ENCODE results near the gene APBB1IP.
"Not testable (repeated sequence)": the region's sequence is repeated elsewhere in the genome, so short reads cannot be mapped to it uniquely, and the experiment has no call there.

The APBB1IP gene

DNA sequence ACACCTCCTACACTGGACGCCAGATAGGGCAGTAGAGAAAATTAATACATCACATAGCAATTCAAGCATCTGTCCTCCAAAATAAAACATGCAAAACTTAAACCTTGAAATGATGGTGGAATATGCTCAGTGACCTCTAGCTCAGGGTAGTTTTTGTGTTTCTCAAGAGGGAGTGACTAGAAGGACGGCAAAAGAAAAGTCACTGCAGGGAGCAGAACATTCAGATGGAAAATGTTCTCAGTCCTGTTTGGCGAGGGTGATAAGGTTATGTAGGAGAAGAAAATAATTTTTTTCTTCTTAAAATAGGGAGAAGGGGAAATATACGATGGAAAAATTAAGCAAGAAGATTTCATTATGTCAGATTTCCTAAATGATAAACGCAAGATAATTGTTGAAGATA is 50.9 kb downstream of the APBB1IP start:
- POLR2A ChIA-PET (ENCODE audit: low non-redundant PET), result no interaction called here
- DNase-seq (ENCODE audit: low spot score), result no peak
- CTCF ChIA-PET, result no interaction called here
- no peak overlapping the region for H3K27ac ChIP-seq
- TF ChIP-seq, protein P1, sequence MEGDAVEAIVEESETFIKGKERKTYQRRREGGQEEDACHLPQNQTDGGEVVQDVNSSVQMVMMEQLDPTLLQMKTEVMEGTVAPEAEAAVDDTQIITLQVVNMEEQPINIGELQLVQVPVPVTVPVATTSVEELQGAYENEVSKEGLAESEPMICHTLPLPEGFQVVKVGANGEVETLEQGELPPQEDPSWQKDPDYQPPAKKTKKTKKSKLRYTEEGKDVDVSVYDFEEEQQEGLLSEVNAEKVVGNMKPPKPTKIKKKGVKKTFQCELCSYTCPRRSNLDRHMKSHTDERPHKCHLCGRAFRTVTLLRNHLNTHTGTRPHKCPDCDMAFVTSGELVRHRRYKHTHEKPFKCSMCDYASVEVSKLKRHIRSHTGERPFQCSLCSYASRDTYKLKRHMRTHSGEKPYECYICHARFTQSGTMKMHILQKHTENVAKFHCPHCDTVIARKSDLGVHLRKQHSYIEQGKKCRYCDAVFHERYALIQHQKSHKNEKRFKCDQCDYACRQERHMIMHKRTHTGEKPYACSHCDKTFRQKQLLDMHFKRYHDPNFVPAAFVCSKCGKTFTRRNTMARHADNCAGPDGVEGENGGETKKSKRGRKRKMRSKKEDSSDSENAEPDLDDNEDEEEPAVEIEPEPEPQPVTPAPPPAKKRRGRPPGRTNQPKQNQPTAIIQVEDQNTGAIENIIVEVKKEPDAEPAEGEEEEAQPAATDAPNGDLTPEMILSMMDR (conservative IDR thresholded peaks at IDR 0.05; ENCODE audit: low read depth), result no peak

DNA sequence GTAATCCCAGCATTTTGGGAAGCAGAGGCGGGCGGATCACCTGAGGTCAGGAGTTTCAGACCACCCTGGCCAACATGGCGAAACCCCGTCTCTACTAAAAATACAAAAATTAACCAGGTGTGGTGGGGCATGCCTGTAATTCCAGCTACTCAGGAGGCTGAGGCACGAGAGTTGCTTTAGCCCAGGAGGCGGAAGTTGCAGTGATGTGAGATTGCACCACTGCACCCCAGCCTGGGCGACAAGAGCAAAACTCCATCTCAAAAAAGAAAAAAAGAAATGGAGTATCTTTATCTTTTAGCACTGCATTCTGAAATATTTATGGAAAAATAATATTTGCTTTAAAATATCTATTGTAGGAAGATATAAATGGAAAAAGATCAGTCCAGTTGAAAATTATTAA is 52.2 kb downstream of the APBB1IP start:
- CTCF ChIA-PET; POLR2A ChIA-PET (ENCODE audit: low non-redundant PET); H3K27ac ChIP-seq; DNase-seq (ENCODE audit: low spot score): not testable (repeated sequence)

DNA sequence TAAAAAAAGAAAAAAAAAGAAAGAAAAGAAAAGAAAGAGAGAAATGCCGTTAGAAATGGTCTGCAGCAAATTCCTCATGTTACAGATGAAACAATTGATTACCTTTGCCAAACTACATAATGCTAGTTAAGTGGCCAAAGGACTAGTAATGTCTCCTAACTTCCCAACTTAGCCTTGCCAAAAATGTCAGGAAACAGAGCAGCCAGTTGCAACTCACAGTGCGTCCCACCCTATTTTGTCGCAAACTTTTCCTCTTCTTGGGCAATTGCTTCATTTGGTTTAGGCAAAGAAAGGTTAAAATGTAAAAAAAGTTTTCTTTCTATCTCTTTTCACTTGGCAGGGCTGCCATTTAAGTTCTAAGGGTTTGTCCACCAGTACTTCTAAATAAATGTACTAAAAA is 53.1 kb downstream of the APBB1IP start:
- ChIA-PET POLR2A (ENCODE audit: low non-redundant PET) (no interaction called here), CTCF (no interaction called here)
- DNase-seq (ENCODE audit: low spot score), result no peak
- H3K27ac ChIP-seq, result peak overlapping the region; percentile 75
- TF ChIP-seq, protein P1 (conservative IDR thresholded peaks at IDR 0.05; ENCODE audit: low read depth), result no peak

DNA sequence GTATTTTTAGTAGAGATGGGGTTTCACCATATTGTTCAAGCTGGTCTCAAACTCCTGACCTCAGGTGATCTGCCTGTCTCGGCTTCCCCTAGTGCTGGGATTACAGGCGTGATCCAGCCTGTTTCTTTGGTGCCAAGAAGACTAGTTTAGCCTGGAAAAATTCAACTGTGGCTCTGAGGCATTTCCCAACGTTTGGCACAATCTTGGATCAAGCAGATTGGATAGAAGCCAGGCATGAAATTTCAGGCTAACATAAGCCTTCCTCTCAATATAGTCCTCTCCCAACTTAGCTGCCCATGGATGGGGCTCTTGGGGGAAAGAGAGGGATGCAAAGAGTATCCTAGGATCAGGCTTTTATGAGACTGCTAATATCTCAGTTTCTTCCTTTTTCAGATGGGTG is 53.8 kb downstream of the APBB1IP start:
- TF ChIP-seq, protein P1 (conservative IDR thresholded peaks at IDR 0.05; ENCODE audit: low read depth), result no peak
- DNase-seq (ENCODE audit: low spot score), result no peak
- H3K27ac ChIP-seq, result peak overlapping the region; percentile 75
- CTCF ChIA-PET, result no interaction called here
- POLR2A ChIA-PET (ENCODE audit: low non-redundant PET), result no interaction called here

DNA sequence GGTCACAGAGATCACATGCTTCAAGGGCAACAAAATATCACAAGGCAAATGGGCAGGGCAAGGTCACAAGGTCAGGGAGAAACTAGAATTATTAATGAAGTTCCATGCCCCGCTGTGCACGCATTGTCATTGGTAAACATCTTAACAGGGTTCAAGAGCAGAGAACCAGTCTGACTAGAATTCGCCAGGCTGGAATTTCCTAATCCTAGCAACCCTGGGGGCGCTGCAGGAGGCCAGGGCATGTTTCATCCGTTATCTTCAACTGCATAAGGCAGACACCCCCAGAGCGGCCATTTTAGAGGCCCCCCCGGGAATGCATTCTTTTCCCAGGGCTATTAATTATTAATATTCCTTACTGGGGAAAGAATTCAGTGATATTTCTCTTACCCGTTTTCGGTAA is 54.6 kb downstream of the APBB1IP start:
- H3K27ac ChIP-seq; POLR2A ChIA-PET (ENCODE audit: low non-redundant PET); DNase-seq (ENCODE audit: low spot score): not testable (repeated sequence)
- CTCF ChIA-PET, result interaction anchor here (0.6 kb wide), 1 partner anchor 22 kb away, joined by 4 read pairs; no protein-coding TSS in a partner anchor

DNA sequence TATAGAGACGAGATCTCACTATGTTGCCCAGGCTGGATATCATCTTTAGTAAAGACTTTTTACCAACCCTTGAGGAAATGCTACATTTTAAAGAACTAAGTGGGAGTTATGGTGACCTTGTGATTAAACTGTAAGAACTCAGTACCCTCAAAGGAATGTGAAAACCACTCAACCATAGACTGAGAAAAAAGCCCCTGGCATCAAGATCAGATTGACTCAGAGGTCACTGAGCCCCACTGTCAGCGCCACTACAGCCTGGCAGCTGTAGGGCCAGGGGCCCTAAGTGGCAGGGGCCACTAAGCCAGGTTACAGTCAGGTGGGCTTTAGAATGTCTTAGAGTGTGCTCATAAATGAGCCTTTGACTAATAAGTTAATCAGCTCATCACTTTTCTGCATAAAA is 55.9 kb downstream of the APBB1IP start:
- POLR2A ChIA-PET (ENCODE audit: low non-redundant PET), result no interaction called here
- no peak overlapping the region for H3K27ac ChIP-seq
- DNase-seq (ENCODE audit: low spot score), result no peak
- CTCF ChIA-PET, result no interaction called here
- TF ChIP-seq, protein P1 (conservative IDR thresholded peaks at IDR 0.05; ENCODE audit: low read depth), result no peak

DNA sequence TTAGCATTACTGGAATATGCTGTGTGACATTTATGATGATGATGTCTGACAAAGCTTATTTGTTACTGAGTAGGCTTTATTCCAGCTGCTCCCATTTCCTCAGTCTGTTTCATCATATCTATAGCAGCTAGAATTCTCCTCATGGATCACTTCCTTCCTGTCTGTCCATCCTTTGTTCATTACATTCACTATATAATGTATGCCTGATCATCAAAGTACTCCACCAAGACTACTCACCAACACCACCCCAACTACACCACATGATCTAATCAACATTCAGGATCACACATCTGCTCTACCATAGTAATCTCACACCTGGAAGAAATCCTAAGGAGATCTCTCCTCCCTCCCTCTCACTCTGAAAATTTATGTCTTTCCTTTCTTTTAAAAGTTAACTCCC is 61.3 kb downstream of the APBB1IP start:
- DNase-seq (ENCODE audit: low spot score), result no peak
- H3K27ac ChIP-seq, result no peak overlapping the region
- ChIA-PET CTCF (no interaction called here), POLR2A (ENCODE audit: low non-redundant PET) (no interaction called here)
- TF ChIP-seq, protein P1 (conservative IDR thresholded peaks at IDR 0.05; ENCODE audit: low read depth), result no peak

DNA sequence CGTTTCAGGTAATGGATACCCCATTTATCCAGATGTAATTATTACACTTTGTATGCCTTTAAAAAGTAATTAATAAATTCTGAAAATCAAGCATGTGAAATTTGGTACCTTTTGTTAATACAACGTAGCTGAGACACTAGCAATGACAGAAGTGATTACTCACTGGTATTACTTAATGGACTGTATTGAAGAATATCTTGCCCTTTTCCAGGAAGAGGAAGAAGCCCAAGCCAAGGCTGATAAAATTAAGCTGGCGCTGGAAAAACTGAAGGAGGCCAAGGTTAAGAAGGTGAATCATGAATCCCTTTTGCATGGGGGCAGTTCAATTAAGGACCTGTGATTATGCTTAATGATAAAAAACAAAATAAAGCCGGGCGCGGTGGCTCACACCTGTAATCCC is 64.8 kb downstream of the APBB1IP start:
- no peak overlapping the region for H3K27ac ChIP-seq
- no peak for DNase-seq (ENCODE audit: low spot score)
- CTCF ChIA-PET, result no interaction called here
- POLR2A ChIA-PET (ENCODE audit: low non-redundant PET), result no interaction called here
- TF ChIP-seq, protein P1 (conservative IDR thresholded peaks at IDR 0.05; ENCODE audit: low read depth), result no peak

Data from RWPE1 (cell line).